ENCODE data around the gene AMBRA1.

DNA sequence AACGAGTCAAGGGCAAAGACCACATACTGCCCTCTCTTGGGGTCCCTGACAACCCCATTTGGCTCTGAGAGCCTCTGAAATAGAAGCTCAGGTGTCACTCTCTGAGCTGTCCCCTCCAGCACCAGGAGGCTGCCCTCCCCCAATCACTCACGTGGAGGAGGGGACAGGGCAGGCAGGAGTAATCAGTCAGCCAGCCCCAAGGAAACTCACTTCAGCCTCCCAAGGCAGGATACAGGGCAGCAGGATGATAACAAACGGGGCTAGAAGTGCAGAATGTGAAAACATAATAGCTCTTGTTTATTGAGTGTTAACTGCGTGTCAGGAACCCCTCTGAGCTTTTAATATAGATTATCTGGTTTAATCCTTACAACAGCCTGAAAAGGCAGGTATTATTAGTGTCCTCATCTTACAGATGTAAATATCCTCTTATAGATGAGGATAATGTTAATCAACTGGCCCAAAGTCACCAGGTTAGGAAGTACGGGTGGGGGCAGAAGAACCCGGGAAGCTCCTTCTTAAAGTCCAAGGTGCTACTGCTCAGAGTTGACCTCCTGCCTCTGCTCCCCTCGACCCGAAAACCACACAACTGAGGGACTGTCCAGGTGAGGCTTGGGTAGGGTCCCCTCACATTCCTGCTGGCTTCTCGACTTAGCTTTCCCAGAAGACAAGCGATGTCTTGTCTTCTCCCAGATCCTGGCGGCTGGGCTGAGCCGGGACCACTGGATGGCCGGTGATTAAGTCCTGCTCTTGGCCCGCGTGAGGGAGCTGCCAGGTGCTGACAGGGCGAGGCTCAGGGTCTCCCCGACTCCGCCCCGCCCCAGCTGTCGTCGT, 205.0 kb downstream of the AMBRA1 start:
- TF ChIP-seq, protein P1, sequence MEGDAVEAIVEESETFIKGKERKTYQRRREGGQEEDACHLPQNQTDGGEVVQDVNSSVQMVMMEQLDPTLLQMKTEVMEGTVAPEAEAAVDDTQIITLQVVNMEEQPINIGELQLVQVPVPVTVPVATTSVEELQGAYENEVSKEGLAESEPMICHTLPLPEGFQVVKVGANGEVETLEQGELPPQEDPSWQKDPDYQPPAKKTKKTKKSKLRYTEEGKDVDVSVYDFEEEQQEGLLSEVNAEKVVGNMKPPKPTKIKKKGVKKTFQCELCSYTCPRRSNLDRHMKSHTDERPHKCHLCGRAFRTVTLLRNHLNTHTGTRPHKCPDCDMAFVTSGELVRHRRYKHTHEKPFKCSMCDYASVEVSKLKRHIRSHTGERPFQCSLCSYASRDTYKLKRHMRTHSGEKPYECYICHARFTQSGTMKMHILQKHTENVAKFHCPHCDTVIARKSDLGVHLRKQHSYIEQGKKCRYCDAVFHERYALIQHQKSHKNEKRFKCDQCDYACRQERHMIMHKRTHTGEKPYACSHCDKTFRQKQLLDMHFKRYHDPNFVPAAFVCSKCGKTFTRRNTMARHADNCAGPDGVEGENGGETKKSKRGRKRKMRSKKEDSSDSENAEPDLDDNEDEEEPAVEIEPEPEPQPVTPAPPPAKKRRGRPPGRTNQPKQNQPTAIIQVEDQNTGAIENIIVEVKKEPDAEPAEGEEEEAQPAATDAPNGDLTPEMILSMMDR (IDR thresholded peaks at IDR 0.05) = no peak
- no peak for TF ChIP-seq POLR2AphosphoS5 (IDR thresholded peaks at IDR 0.05)

All from breast epithelium (tissue), 3 donors.